HepG2 (cell line): ENCODE results near the gene ALDH4A1. TPM values are rescaled to one million over a fixed set of nuclear protein-coding genes. Genes with fewer than 3 reads are reported as not detected.

ENCODE experiments used
- AKAP8 ChIP-seq: sonication (generic); formaldehyde crosslinking; IDR thresholded peaks from 2 replicates; pipeline ENCODE4 v1.5.1; 2020; ENCODE audit warnings: mild to moderate bottlenecking, missing genetic modification reagents
- ARID3A ChIP-seq: IDR thresholded peaks from 2 replicates; pipeline ENCODE4 v1.6.1; 2012; ENCODE audit warnings: low read depth, low read length, improper control_type of control experiment
- ATAD3A ChIP-seq: sonication (generic); formaldehyde crosslinking; IDR thresholded peaks from 2 replicates; pipeline ENCODE4 v1.4.0; 2020; ENCODE audit warnings: missing genetic modification reagents
- BCL3 ChIP-seq: sonication (generic); formaldehyde crosslinking; IDR thresholded peaks from 2 replicates; pipeline ENCODE4 v1.5.1; 2020; ENCODE audit warnings: mild to moderate bottlenecking, missing genetic modification reagents, moderate library complexity
- DNMT1 ChIP-seq: sonication (generic); formaldehyde crosslinking; IDR thresholded peaks from 2 replicates; pipeline ENCODE4 v1.5.1; 2020; ENCODE audit warnings: mild to moderate bottlenecking, missing genetic modification reagents
- ETV6 ChIP-seq: sonication (generic); formaldehyde crosslinking; conservative IDR thresholded peaks from 2 replicates; pipeline ENCODE4 v1.4.0; 2020; ENCODE audit warnings: missing genetic modification reagents
- SAFB2 ChIP-seq: sonication (generic); formaldehyde crosslinking; IDR thresholded peaks from 2 replicates; pipeline ENCODE4 v1.5.1; 2020; ENCODE audit warnings: missing genetic modification reagents, low read depth, mild to moderate bottlenecking, borderline replicate concordance
- SMAD3 ChIP-seq: sonication (generic); formaldehyde crosslinking; IDR thresholded peaks from 2 replicates; pipeline ENCODE4 v1.4.0; 2020; ENCODE audit warnings: missing genetic modification reagents
- THAP9 ChIP-seq: sonication (generic); formaldehyde crosslinking; IDR thresholded peaks from 2 replicates; pipeline ENCODE4; 2020; ENCODE audit warnings: missing genetic modification reagents, mild to moderate bottlenecking, borderline replicate concordance
- ZNF281 ChIP-seq: sonication (generic); formaldehyde crosslinking; IDR thresholded peaks from 2 replicates; pipeline ENCODE4 v1.4.0; 2020; ENCODE audit warnings: missing genetic modification reagents, borderline replicate concordance
- ZNF329 ChIP-seq: sonication (generic); formaldehyde crosslinking; IDR thresholded peaks from 2 replicates; pipeline ENCODE4 v1.9.0; 2021; ENCODE audit warnings: low read depth, mild to moderate bottlenecking, missing genetic modification reagents
- ZNF556 ChIP-seq: sonication (generic); formaldehyde crosslinking; IDR thresholded peaks from 2 replicates; pipeline ENCODE4 v1.4.0; 2020; ENCODE audit warnings: mild to moderate bottlenecking, missing genetic modification reagents, borderline replicate concordance
- ZNF574 ChIP-seq: sonication (generic); formaldehyde crosslinking; IDR thresholded peaks from 2 replicates; pipeline ENCODE4 v1.4.0; 2020; ENCODE audit warnings: missing genetic modification reagents
- polyA plus RNA-seq, 8 experiments: library from polyadenylated mRNA; depleted of rRNA in 3 of 8; stranded (reverse) in 7 of 8; unstranded in 1 of 8; fragments of >200 nt; fragmentation: Illumina TruSeq in 4 of 8; extraction: Trizol in 4 of 8; gene quantifications; 2 replicates each; pipeline versions ENCODE4 v1.2.1 to v1.2.3, GENCODE V29; 2011 to 2016; ENCODE audit warnings: low read depth in 4 of 8, missing spikeins in 1 of 8, mixed read lengths in 1 of 8; ENCODE audit not compliant: insufficient read depth in 1 of 8
- total RNA-seq, 5 experiments: library from RNA; depleted of rRNA; stranded (reverse); fragments of >200 nt; fragmentation: Illumina TruSeq; extraction: Trizol; gene quantifications; 2 replicates each; pipeline ENCODE4 v1.2.3, GENCODE V29; 2016; ENCODE audit warnings: low read depth in 1 of 5

Gene ALDH4A1
- total and polyA plus RNA-seq, 2 of the 13 experiments (the other 11 are each of a cell fraction or from before 2014, with no cell fraction given): 76.4 to 240 TPM

- TF ChIP-seq ZNF281 (CRISPR knock-in tag) (no peak), SMAD3 (CRISPR knock-in tag) (0 out of 2 replicates have a peak, but pooled peaks have one; percentile 44), DNMT1 (CRISPR knock-in tag) (no peak), THAP9 (peak; percentile 43; the same call in 1 of the 2 replicates), ETV6 (CRISPR knock-in tag) (no peak), BCL3 (CRISPR knock-in tag) (peak; percentile 81; the same call in 1 of the 2 replicates), AKAP8 (CRISPR knock-in tag) (no peak), ZNF329 (no peak), ZNF556 (CRISPR knock-in tag) (no peak), ARID3A (no peak), SAFB2 (CRISPR knock-in tag) (0 out of 2 replicates have a peak, but pooled peaks have one; percentile 52), ZNF574 (CRISPR knock-in tag) (peak; percentile 54), ATAD3A (CRISPR knock-in tag) (no peak)
Observed at GRCh38 chr1:18902523-18903290, at the start of gene ALDH4A1 (continued).
